Keratinocyte (primary cell): Measurements from ENCODE around the gene GTF2IRD1. TPM values are rescaled to one million over a fixed set of nuclear protein-coding genes. Genes with fewer than 3 reads are reported as not detected.
"Not testable (repeated sequence)": the region's sequence is repeated elsewhere in the genome, so short reads cannot be mapped to it uniquely, and the experiment has no call there.

Experiments
- DNase-seq: peaks from one replicate; pipeline ENCODE4 v3.0.0-alpha.2; 2011; ENCODE audit warnings: low read depth, missing footprints, low spot score
- FAIRE-seq: peaks from 2 replicates; lab custom pipeline; 2011; peaks lifted over from hg19 to GRCh38; lab: Jason Lieb, UNC
- H2AFZ ChIP-seq: 2 replicates; pipeline ENCODE4 v1.6.0; 2012; ENCODE audit warnings: low read length, control low read depth, inconsistent platforms; ENCODE audit not compliant: control insufficient read depth
- H3K27ac ChIP-seq: 2 replicates; pipeline ENCODE4 v1.5.1; 2011; ENCODE audit warnings: low read length; ENCODE audit not compliant: control insufficient read depth, insufficient read depth
- H3K27me3 ChIP-seq: 3 replicates; pipeline ENCODE4 v1.6.0; 2011; ENCODE audit warnings: low read length; ENCODE audit not compliant: control insufficient read depth, insufficient read depth; ENCODE audit errors: extremely low read depth
- H3K36me3 ChIP-seq, 2 experiments: 2 replicates in 1 of 2; 3 replicates in 1 of 2; pipeline ENCODE4 v1.5.1; 2011; ENCODE audit warnings: low read length in 2 of 2, mild to moderate bottlenecking in 1 of 2; ENCODE audit not compliant: control insufficient read depth in 2 of 2, insufficient read depth in 2 of 2; ENCODE audit errors: extremely low read depth in 1 of 2
- H3K4me1 ChIP-seq: 3 replicates; pipeline ENCODE4 v1.5.1; 2011; ENCODE audit warnings: low read length; ENCODE audit not compliant: control insufficient read depth, insufficient read depth; ENCODE audit errors: extremely low read depth
- H3K4me2 ChIP-seq: 3 replicates; pipeline ENCODE4 v1.6.0; 2011; ENCODE audit warnings: low read depth, low read length; ENCODE audit not compliant: control insufficient read depth, insufficient read depth; ENCODE audit errors: extremely low read depth
- H3K4me3 ChIP-seq, 3 experiments: fragments of 200-600 bp in 1 of 3; sonication (generic) in 1 of 3; 2 replicates in 2 of 3; 3 replicates in 1 of 3; pipeline ENCODE4 v1.5.1; 2011 to 2016; ENCODE audit warnings: low read length in 3 of 3, mild to moderate bottlenecking in 3 of 3, control low read depth in 2 of 3, inconsistent platforms in 1 of 3, low read depth in 1 of 3, mixed read lengths in 1 of 3, mixed run types in 1 of 3, moderate library complexity in 1 of 3; ENCODE audit not compliant: control insufficient read depth in 2 of 3, insufficient read depth in 2 of 3; ENCODE audit errors: extremely low read depth in 1 of 3
- H3K79me2 ChIP-seq: 2 replicates; pipeline ENCODE4 v1.6.0; 2012; ENCODE audit warnings: low read length; ENCODE audit not compliant: control insufficient read depth, insufficient read depth
- H3K9ac ChIP-seq: 3 replicates; pipeline ENCODE4 v1.6.0; 2011; ENCODE audit warnings: low read length; ENCODE audit not compliant: control insufficient read depth, insufficient read depth; ENCODE audit errors: extremely low read depth
- H3K9me1 ChIP-seq: 3 replicates; pipeline ENCODE4 v1.6.0; 2011; ENCODE audit warnings: low read length; ENCODE audit not compliant: control insufficient read depth, insufficient read depth; ENCODE audit errors: extremely low read depth
- H3K9me3 ChIP-seq: 2 replicates; pipeline ENCODE4 v1.5.1; 2012; ENCODE audit warnings: low read depth, low read length; ENCODE audit not compliant: control insufficient read depth
- H4K20me1 ChIP-seq: 3 replicates; pipeline ENCODE4 v1.6.0; 2011; ENCODE audit warnings: low read length; ENCODE audit not compliant: control insufficient read depth, insufficient read depth; ENCODE audit errors: extremely low read depth
- CTCF ChIP-seq, 3 experiments: IDR thresholded peaks in 1 of 3; conservative IDR thresholded peaks in 1 of 3; optimal IDR thresholded peaks in 1 of 3; 2 replicates in 2 of 3; 3 replicates in 1 of 3; pipeline versions ENCODE3 to v1.5.1; 2011; ENCODE audit warnings: low read length in 3 of 3, mild to moderate bottlenecking in 3 of 3, moderate library complexity in 2 of 3, control low read depth in 1 of 3, inconsistent platforms in 1 of 3; ENCODE audit not compliant: insufficient read depth in 2 of 3; ENCODE audit errors: extremely low read depth in 1 of 3
- EZH2 ChIP-seq: IDR thresholded peaks from one replicate; pipeline ENCODE4 v1.6.1; 2012; ENCODE audit warnings: inconsistent platforms, mild to moderate bottlenecking, low read length, moderate library complexity
- dilution Hi-C: fragments of 300-500 bp; cut with MboI; formaldehyde crosslinking; loops from one replicate; pipeline ENCODE4 v1.7.0; 2020; ENCODE audit warnings: low sequenced_read_pairs; ENCODE audit not compliant: extremely low pct_ligation_motif_present
- polyA plus RNA-seq, 5 experiments: library from polyadenylated mRNA; depleted of rRNA in 3 of 5; stranded (reverse) in 3 of 5; stranded (forward) in 1 of 5; unstranded in 1 of 5; fragments of >200 nt; gene quantifications; 1 replicate in 1 of 5; 2 replicates in 3 of 5; 3 replicates in 1 of 5; pipeline versions ENCODE4 v1.2.1 to v1.2.3, GENCODE V29; 2011 to 2012; ENCODE audit warnings: missing spikeins in 2 of 5, low read depth in 1 of 5, low replicate concordance in 1 of 5

Gene GTF2IRD1
- polyA plus RNA-seq, 1 donor (not counting 4 experiments of a cell fraction or from before 2014, with no cell fraction given): 19.4 TPM

GRCh38 chr7:74418538-74418937 is 35.2 kb upstream of the GTF2IRD1 start:
- Histone ChIP-seq H4K20me1 (no peaks in the 10 kb centered on the region), H3K9me3 (no peaks in the 10 kb centered on the region), H3K4me3 (no peak overlapping the region), H3K9ac (no peak overlapping the region), H3K4me1 (no peaks in the 10 kb centered on the region), H3K79me2 (no peaks in the 10 kb centered on the region), H3K4me2 (no peak overlapping the region), H2AFZ (no peak overlapping the region), H3K36me3 (no peaks in the 10 kb centered on the region), H3K9me1 (no peaks in the 10 kb centered on the region), H3K27ac (no peak overlapping the region), H3K27me3 (no peaks in the 10 kb centered on the region)
- DNase-seq: no peak
- TF ChIP-seq EZH2: no peak
- no peak for TF ChIP-seq CTCF (optimal IDR thresholded peaks at IDR 0.05 in 1 of 3, IDR thresholded peaks at IDR 0.05 in 1 of 3, conservative IDR thresholded peaks at IDR 0.05 in 1 of 3; ENCODE audit: extremely low read depth in 1 of 3, insufficient read depth in 2 of 3, low read length in 3 of 3)
- dilution Hi-C loops: no loop called here
- no peak for FAIRE-seq

GRCh38 chr7:74419232-74419631 is 34.5 kb upstream of the GTF2IRD1 start:
- H3K27ac ChIP-seq, H3K9me1 ChIP-seq, H3K36me3 ChIP-seq, H3K4me1 ChIP-seq, H4K20me1 ChIP-seq, DNase-seq, H3K9me3 ChIP-seq, dilution Hi-C loops, H3K27me3 ChIP-seq, H3K4me3 ChIP-seq, H3K4me2 ChIP-seq, H3K79me2 ChIP-seq, H3K9ac ChIP-seq, FAIRE-seq, H2AFZ ChIP-seq: not testable (repeated sequence)

GRCh38 chr7:74420006-74420405 is 33.7 kb upstream of the GTF2IRD1 start:
- no peaks in the 10 kb centered on the region for H3K9me3 ChIP-seq
- no peak overlapping the region for H3K9ac ChIP-seq
- H3K27me3 ChIP-seq: no peaks in the 10 kb centered on the region
- dilution Hi-C loops: no loop called here
- no peak for FAIRE-seq
- H3K4me3 ChIP-seq: no peak overlapping the region
- H3K4me2 ChIP-seq: no peak overlapping the region
- H3K27ac ChIP-seq: no peak overlapping the region
- no peak for DNase-seq
- no peak overlapping the region for H2AFZ ChIP-seq
- H3K36me3 ChIP-seq: no peaks in the 10 kb centered on the region
- H4K20me1 ChIP-seq: no peaks in the 10 kb centered on the region
- TF ChIP-seq EZH2: no peak
- TF ChIP-seq CTCF (optimal IDR thresholded peaks at IDR 0.05 in 1 of 3, IDR thresholded peaks at IDR 0.05 in 1 of 3, conservative IDR thresholded peaks at IDR 0.05 in 1 of 3; ENCODE audit: extremely low read depth in 1 of 3, insufficient read depth in 2 of 3, low read length in 3 of 3): no peak
- no peaks in the 10 kb centered on the region for H3K4me1 ChIP-seq
- H3K79me2 ChIP-seq: no peaks in the 10 kb centered on the region
- H3K9me1 ChIP-seq: no peaks in the 10 kb centered on the region
